B cell (primary cell): Measurements from ENCODE around the gene PTPN13. TPM values are rescaled to one million over a fixed set of nuclear protein-coding genes. Genes with fewer than 3 reads are reported as not detected.

Source experiments
- ATAC-seq: fragments of 200-7000 bp; cut with Tn5 transposase; one replicate; pipeline ENCODE4 v1.10.0; 2021; ENCODE audit warnings: low read depth, mild to moderate bottlenecking, moderate number of reproducible peaks, moderate library complexity
- CTCF ChIA-PET: fragments of 350-600 bp; sonication (Branson Sonifier 250); formaldehyde crosslinking; loops from one replicate; lab custom pipeline; 2021; ENCODE audit warnings: antibody characterized with exemption, inconsistent platforms; lab: Charles Lee
- POLR2A ChIA-PET: fragments of 350-600 bp; sonication (Branson Sonifier 250); formaldehyde crosslinking; loops from one replicate; lab custom pipeline; 2021; ENCODE audit warnings: antibody characterized with exemption; lab: Charles Lee
- DNase-seq: peaks from one replicate; pipeline ENCODE4 v3.0.0; 2013
- H2AFZ ChIP-seq: 2 replicates; pipeline ENCODE4 v1.6.1; 2012; ENCODE audit warnings: mild to moderate bottlenecking, low read depth, low read length; ENCODE audit not compliant: insufficient read depth, poor library complexity, severe bottlenecking
- H3K27ac ChIP-seq, 2 donors: 1 replicate in 1 of 2; 2 replicates in 1 of 2; pipeline ENCODE4 v1.5.1; 2012 to 2013; ENCODE audit warnings: low read length in 2 of 2, mild to moderate bottlenecking in 2 of 2, moderate library complexity in 1 of 2
- H3K27me3 ChIP-seq, 4 experiments: fragments of 200-600 bp in 1 of 4; sonication (generic) in 1 of 4; replicated peaks in 1 of 4; 1 replicate in 2 of 4; 2 replicates in 2 of 4; pipeline versions ENCODE4 v1.6.1 to v1.7.0; 2013 to 2016; ENCODE audit warnings: low read length in 3 of 4, mild to moderate bottlenecking in 2 of 4, mixed read lengths in 1 of 4, moderate library complexity in 1 of 4; ENCODE audit not compliant: insufficient read depth in 4 of 4, control insufficient read depth in 3 of 4; ENCODE audit errors: control extremely low read depth in 1 of 4
- H3K36me3 ChIP-seq, 2 experiments: replicated peaks in 1 of 2; 1 replicate in 1 of 2; 2 replicates in 1 of 2; pipeline versions ENCODE4 v1.6.1 to v1.7.1; 2013; ENCODE audit warnings: low read length in 1 of 2; ENCODE audit not compliant: insufficient read depth in 2 of 2, control insufficient read depth in 1 of 2; ENCODE audit errors: control extremely low read depth in 1 of 2, extremely low read depth in 1 of 2
- H3K4me1 ChIP-seq, 2 donors: fragments of 200-600 bp in 1 of 2; sonication (generic) in 1 of 2; 1 replicate in 1 of 2; 2 replicates in 1 of 2; pipeline versions ENCODE4 v1.5.1 to v1.6.1; 2013 to 2017; ENCODE audit warnings: low read length in 2 of 2; ENCODE audit not compliant: control insufficient read depth in 2 of 2, insufficient read depth in 2 of 2
- H3K4me2 ChIP-seq: replicated peaks from 2 replicates; pipeline ENCODE3; 2012; ENCODE audit warnings: mild to moderate bottlenecking, low read depth, low read length; ENCODE audit not compliant: poor library complexity, severe bottlenecking
- H3K4me3 ChIP-seq, 5 experiments: fragments of 200-600 bp in 1 of 5; sonication (generic) in 1 of 5; 1 replicate in 3 of 5; 2 replicates in 2 of 5; pipeline versions ENCODE4 v1.5.1 to v1.7.0; 2011 to 2016; ENCODE audit warnings: low read length in 4 of 5, mild to moderate bottlenecking in 4 of 5, low read depth in 2 of 5, control low read depth in 1 of 5, moderate library complexity in 1 of 5; ENCODE audit not compliant: insufficient read depth in 1 of 5; ENCODE audit errors: control extremely low read depth in 1 of 5, extremely low read depth in 1 of 5
- H3K79me2 ChIP-seq: fragments of 200-600 bp; sonication (generic); one replicate; pipeline ENCODE4 v1.6.0; 2016; ENCODE audit warnings: low read length; ENCODE audit not compliant: control insufficient read depth, insufficient read depth
- H3K9ac ChIP-seq: fragments of 200-600 bp; sonication (generic); 2 replicates; pipeline ENCODE4 v1.6.1; 2017; ENCODE audit warnings: mild to moderate bottlenecking, low read length, moderate library complexity
- H3K9me3 ChIP-seq, 3 donors: one replicate each; pipeline versions ENCODE4 v1.6.1 to v1.7.1; 2013; ENCODE audit warnings: low read length in 2 of 3; ENCODE audit not compliant: control insufficient read depth in 2 of 3, insufficient read depth in 1 of 3; ENCODE audit errors: control extremely low read depth in 1 of 3
- H4K20me1 ChIP-seq: 2 replicates; pipeline ENCODE4 v1.6.0; 2012; ENCODE audit warnings: mild to moderate bottlenecking, low read length; ENCODE audit not compliant: insufficient read depth, control insufficient read depth, poor library complexity, severe bottlenecking
- H3K27ac Mint-ChIP-seq: one replicate; pipeline ENCODE4 v1.8.0; 2021; ENCODE audit warnings: mixed read lengths
- H3K27me3 Mint-ChIP-seq: one replicate; pipeline ENCODE4 v1.8.0; 2021; ENCODE audit warnings: mixed read lengths
- H3K4me1 Mint-ChIP-seq: one replicate; pipeline ENCODE4 v1.8.0; 2021; ENCODE audit warnings: mixed read lengths
- H3K4me3 Mint-ChIP-seq: one replicate; pipeline ENCODE4 v1.8.0; 2021; ENCODE audit warnings: mixed read lengths
- H3K9me3 Mint-ChIP-seq: one replicate; pipeline ENCODE4 v1.8.0; 2022; ENCODE audit warnings: mixed read lengths; ENCODE audit not compliant: insufficient read depth
- CTCF ChIP-seq: fragments of 200-600 bp; IDR thresholded peaks from one replicate; pipeline ENCODE4 v1.8.0; 2022; ENCODE audit warnings: antibody characterized with exemption, mild to moderate bottlenecking
- EZH2 ChIP-seq: IDR thresholded peaks from 2 replicates; pipeline ENCODE4 v1.6.1; 2012; ENCODE audit warnings: borderline replicate concordance, low read depth, mild to moderate bottlenecking, moderate library complexity, low read length; ENCODE audit not compliant: insufficient read depth, poor library complexity, severe bottlenecking
- WGBS: methylation state at CpG from one replicate; pipeline ENCODE4 v1.1.5; 2013; ENCODE audit warnings: missing lambda C conversion rate; ENCODE audit not compliant: insufficient coverage; 5-methylcytosine and 5-hydroxymethylcytosine counted together
- intact Hi-C: fragments of 100-400 bp; cut with micrococcal nuclease; formaldehyde crosslinking; loops from one replicate; pipeline ENCODE4 v1.10.0; 2022
- polyA plus RNA-seq: library from polyadenylated mRNA; depleted of rRNA; stranded (reverse); fragments of >200 nt; gene quantifications from 2 replicates; pipeline ENCODE4 v1.2.3, GENCODE V29; 2012
- total RNA-seq, 2 donors: library from RNA; stranded (reverse); fragments of 120-200 nt in 1 of 2; gene quantifications; 1 replicate in 1 of 2; 2 replicates in 1 of 2; pipeline versions ENCODE4 v1.2.3 to v1.2.4, GENCODE V29; 2013 to 2022

The PTPN13 gene
- total and polyA plus RNA-seq, 2 donors (not counting 1 experiment from before 2014, with no cell fraction given): 0.91 TPM; not detected in 1

- Mint-ChIP-seq H3K4me1 (no peaks in the 10 kb centered on the region), H3K4me3 (no peak overlapping the region), H3K27me3 (no peaks in the 10 kb centered on the region), H3K27ac (no peak overlapping the region), H3K9me3 (no peaks in the 10 kb centered on the region)
- no peaks in the 10 kb centered on the region for H3K4me1 ChIP-seq
- POLR2A ChIA-PET: no interaction called here
- no peak for DNase-seq
- no peak for ATAC-seq
- H3K4me2 ChIP-seq: no peak overlapping the region
- H4K20me1 ChIP-seq: no peaks in the 10 kb centered on the region
- H2AFZ ChIP-seq: no peak overlapping the region
- H3K27ac ChIP-seq: no peak overlapping the region
- CTCF ChIA-PET: no interaction called here
- no peaks in the 10 kb centered on the region for H3K79me2 ChIP-seq
- no peak overlapping the region for H3K9ac ChIP-seq
- no peak overlapping the region for H3K4me3 ChIP-seq
- WGBS: no CpG with 5 or more reads among the region's 2 CpGs
- H3K27me3 ChIP-seq: no peaks in the 10 kb centered on the region
- H3K9me3 ChIP-seq: no peaks in the 10 kb centered on the region
- intact Hi-C loops: no loop called here
- H3K36me3 ChIP-seq: no peaks in the 10 kb centered on the region
- no peak for TF ChIP-seq CTCF
- no peak for TF ChIP-seq EZH2
Observed at GRCh38 chr4:86683983-86684382, 89.9 kb downstream of the PTPN13 start.

GRCh38 chr4:86685401-86685800 is 91.3 kb downstream of the PTPN13 start:
- H3K4me1 ChIP-seq: no peaks in the 10 kb centered on the region
- no peaks in the 10 kb centered on the region for H3K27me3 ChIP-seq
- intact Hi-C loops: no loop called here
- Mint-ChIP-seq H3K27ac (no peak overlapping the region), H3K4me1 (no peaks in the 10 kb centered on the region), H3K27me3 (no peaks in the 10 kb centered on the region), H3K9me3 (no peaks in the 10 kb centered on the region), H3K4me3 (no peak overlapping the region)
- H3K4me3 ChIP-seq: no peak overlapping the region
- no peak overlapping the region for H3K9ac ChIP-seq
- no peak overlapping the region for H3K27ac ChIP-seq
- WGBS: no CpG with 5 or more reads among the region's 3 CpGs
- DNase-seq (no peak), ATAC-seq (no peak)
- H3K79me2 ChIP-seq: no peaks in the 10 kb centered on the region
- no peaks in the 10 kb centered on the region for H4K20me1 ChIP-seq
- H2AFZ ChIP-seq: no peak overlapping the region
- no peaks in the 10 kb centered on the region for H3K9me3 ChIP-seq
- POLR2A ChIA-PET: no interaction called here
- CTCF ChIA-PET: no interaction called here
- no peaks in the 10 kb centered on the region for H3K36me3 ChIP-seq
- no peak overlapping the region for H3K4me2 ChIP-seq
- no peak for TF ChIP-seq EZH2
- no peak for TF ChIP-seq CTCF
